ENCODE results near the gene ALOX12. TPM values are rescaled to one million over a fixed set of nuclear protein-coding genes. Genes with fewer than 3 reads are reported as not detected.
"Not testable (repeated sequence)": the region's sequence is repeated elsewhere in the genome, so short reads cannot be mapped to it uniquely, and the experiment has no call there.

The ALOX12 gene
- total RNA-seq, 1 donor from 2014 or later: not detected

- DNase-seq (ENCODE audit: low spot score): peak; percentile 77
These were observed 49.8 kb downstream of the ALOX12 start for GRCh38 chr17:7045492-7046126.

GRCh38 chr17:7046127-7046724 lies 50.4 kb downstream of the ALOX12 start:
- DNase-seq (ENCODE audit: low spot score): peak; percentile 89

DNA sequence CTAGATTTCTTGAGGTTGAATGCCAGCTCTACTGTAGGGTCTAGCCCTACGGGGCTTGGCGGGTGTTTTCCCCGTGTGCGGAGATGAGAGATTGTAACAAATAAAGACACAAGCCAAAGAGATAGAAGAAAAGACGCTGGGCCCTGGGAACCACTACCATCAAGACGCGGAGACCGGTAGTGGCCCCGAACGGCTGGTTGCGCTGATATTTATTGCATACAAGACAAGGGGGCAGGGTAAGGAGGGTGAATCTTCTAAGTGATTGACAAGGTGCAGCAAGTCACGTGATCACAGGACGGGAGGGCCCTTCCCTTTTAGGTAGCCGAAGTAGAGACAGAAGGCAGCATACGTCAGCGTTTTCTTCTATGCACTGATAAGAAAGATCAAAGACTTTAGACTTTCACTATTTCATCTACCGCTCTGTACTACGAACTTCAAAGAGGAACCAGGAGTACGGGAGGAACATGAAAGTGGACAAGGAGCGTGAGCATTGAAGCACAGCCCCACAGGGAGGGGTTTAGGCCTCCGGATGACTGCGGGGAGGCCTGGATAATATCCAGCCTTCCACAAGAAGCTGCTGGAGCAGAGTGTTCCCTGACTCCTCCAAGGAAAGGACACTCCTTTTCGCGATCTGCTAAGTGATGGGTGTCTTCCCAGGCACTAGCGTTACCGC lies 51.0 kb downstream of the ALOX12 start:
- DNase-seq (ENCODE audit: low spot score): peak; percentile 79

DNA sequence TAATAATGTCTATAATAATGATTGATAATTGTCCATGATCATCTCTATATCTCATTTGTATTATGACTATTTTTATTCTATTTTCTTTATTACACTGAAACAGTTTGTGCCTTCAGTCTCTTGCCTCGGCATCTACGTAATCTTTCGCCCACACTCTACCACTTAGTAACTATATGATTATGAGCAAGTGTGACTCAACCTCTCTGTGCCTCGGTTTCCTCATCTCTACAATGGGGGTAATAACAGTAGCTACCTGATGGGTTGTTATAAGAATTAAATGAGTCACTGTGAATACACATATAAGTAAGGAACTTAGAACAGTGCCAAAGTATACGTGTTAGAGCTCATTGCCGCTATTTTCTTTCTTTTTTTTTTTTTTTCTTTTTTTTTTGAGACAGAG lies 51.7 kb downstream of the ALOX12 start:
- DNase-seq (ENCODE audit: low spot score): no peak

- no peak for DNase-seq (ENCODE audit: low spot score)
These were observed 53.1 kb downstream of the ALOX12 start for GRCh38 chr17:7048968-7049367.

DNA sequence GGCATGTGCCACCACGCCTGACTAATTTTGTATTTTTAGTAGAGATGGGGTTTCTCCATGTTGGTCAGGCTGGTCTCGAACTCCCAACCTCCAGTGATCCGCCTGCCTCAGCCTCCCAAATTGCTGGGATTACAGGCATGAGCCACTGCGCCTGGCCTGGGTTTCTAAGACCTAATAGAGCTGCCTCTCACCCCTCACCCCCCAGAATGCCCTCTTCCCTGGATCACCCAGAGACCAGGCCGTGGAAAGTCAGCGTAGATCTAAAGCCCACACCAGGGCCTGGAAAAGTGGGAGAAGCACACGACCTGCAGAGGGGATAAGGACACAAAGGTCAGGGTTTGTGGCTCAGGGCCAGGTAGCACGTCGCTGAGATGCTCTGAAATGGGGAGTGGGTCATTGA lies 54.7 kb downstream of the ALOX12 start:
- not testable (repeated sequence) for DNase-seq (ENCODE audit: low spot score)

DNA sequence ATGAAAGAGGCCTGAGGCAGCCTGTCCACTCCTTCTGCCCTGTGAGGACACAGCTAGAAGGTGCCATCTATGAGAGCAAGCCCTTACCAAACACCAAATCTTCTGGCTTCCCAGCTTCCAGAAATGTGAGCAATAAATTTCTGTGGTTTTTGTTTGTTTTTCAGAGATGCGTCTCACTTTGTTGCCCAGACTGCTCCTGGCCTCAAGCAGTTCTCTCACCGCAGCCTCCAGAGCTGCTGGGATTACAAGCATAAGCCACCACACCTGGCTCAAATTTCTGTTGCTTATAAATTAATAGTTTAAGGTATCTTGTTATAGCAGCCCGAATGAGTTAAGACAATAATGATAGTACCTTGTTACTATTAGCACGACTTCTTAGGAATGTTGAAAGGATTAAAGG lies 60.5 kb downstream of the ALOX12 start:
- DNase-seq (ENCODE audit: low spot score): no peak

DNA sequence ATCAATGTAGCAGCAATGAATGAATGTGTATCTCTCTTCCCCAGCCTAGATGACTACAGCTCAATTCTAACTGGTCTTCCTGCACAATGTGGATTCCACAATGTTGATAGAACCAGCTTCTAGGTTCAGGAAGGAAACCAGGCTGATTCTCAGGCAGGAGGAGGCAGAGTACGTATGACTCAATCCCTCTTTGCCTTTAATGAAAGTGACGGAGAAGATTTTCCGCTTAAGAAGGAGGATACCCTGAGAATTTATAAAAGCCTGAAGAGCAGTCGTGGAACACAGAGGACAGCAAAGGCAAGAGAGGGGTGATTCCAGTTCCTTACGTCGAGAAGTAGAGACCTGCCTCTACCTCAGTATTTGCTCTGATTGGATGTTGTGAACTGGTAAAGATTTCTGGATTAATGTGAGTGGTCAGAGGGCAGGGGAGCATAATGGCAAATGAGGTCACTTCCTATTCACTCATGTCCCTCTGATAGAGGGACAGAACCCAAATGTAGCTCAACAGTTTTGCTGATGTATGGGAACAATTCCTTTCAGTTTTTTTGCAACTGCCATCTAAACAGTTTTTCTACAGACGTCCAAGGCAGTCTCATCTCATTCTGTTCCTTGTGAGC lies 63.1 kb downstream of the ALOX12 start:
- no peak for DNase-seq (ENCODE audit: low spot score)

Other genes with a start within 250 kb of the ALOX12 start
- gene XAF1, start 240.0 kb upstream of the ALOX12 start, total RNA-seq: 54.4 TPM
- 0.23 TPM for gene FBXO39, start 219.8 kb upstream of the ALOX12 start, total RNA-seq
- gene TEKT1, start 164.3 kb upstream of the ALOX12 start, total RNA-seq: not detected
- 228 TPM for gene RNASEK, start 16.6 kb downstream of the ALOX12 start, total RNA-seq
- gene BCL6B, start 27.0 kb downstream of the ALOX12 start, total RNA-seq: 6.2 TPM
- 44.4 TPM for gene SLC16A13, start 40.0 kb downstream of the ALOX12 start, total RNA-seq
- 4.5 TPM for gene SLC16A11, start 48.0 kb downstream of the ALOX12 start, total RNA-seq
- gene CLEC10A, start 84.2 kb downstream of the ALOX12 start, total RNA-seq: 8.3 TPM
- 45.5 TPM for gene ASGR2, start 118.8 kb downstream of the ALOX12 start, total RNA-seq
- gene ASGR1, start 183.3 kb downstream of the ALOX12 start, total RNA-seq: 5.0 TPM
- 36.5 TPM for gene DLG4, start 223.8 kb downstream of the ALOX12 start, total RNA-seq
- gene ACADVL, start 223.9 kb downstream of the ALOX12 start, total RNA-seq: 914 TPM
- 60.9 TPM for gene DVL2, start 238.5 kb downstream of the ALOX12 start, total RNA-seq
- 32.3 TPM for gene PHF23, start 243.4 kb downstream of the ALOX12 start, total RNA-seq
- 587 TPM for gene GABARAP, start 246.4 kb downstream of the ALOX12 start, total RNA-seq